GM18870 (cell line): Measurements from ENCODE around the gene DNAJB2.
"Not testable (repeated sequence)": the region's sequence is repeated elsewhere in the genome, so short reads cannot be mapped to it uniquely, and the experiment has no call there.

Experiments used
- ATAC-seq: cut with Tn5 transposase; IDR thresholded peaks from one replicate; pipeline ENCODE4 v1.9.1; 2021; ENCODE audit warnings: moderate library complexity; ENCODE audit not compliant: unreplicated experiment

The DNAJB2 gene

DNA sequence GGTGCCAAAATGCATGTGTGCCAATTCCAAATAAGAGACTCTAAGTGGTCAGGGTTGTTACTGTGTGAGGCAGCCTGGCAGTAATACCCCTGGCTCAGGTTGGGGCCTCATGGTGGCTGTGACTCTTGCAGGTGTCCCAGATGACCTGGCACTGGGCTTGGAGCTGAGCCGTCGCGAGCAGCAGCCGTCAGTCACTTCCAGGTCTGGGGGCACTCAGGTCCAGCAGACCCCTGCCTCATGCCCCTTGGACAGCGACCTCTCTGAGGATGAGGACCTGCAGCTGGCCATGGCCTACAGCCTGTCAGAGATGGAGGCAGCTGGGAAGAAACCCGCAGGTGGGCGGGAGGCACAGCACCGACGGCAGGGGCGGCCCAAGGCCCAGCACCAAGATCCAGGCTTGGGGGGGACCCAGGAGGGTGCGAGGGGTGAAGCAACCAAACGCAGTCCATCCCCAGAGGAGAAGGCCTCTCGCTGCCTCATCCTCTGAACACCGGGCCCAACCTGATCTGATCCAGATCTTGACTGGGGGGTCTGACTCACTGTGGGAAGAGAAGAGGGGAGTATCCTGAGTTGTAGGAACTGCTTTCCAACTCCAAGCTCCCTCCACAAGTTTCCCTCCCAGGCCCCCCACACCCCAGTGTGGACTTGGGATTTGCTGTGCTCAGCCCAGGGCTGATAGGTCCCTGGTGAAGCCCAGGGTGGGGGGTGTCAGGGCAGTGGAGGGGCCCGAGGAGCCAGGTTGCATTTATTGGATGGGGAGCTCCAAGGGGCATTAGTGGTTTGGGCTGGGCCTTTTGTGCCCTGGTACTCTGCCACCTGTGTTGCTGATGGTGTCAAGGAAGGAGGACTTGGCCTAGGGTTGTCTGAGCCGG is 5.6 kb downstream of the DNAJB2 start:
- no peak for ATAC-seq

DNA sequence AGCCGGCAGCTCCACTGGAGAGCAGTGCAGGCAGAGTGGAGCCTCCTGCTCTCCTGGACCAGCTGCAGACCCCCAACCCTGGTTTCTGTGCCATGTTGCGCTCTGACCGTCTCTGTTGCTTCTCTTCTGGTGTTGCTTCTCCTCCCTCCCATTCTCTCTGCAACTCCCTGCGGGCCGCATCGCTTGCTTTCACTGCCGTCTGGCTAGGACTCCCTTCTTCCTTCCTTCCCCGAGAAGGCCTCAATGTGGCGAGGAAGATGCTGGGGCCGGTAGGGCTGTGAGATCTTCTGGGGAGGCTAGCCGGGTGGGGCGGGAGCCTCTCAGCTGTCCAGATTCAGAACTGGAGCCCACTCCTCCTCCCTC is 6.2 kb downstream of the DNAJB2 start:
- ATAC-seq, result no peak

GRCh38 chr2:219285894-219286425 is 6.8 kb downstream of the DNAJB2 start:
- no peak for ATAC-seq

DNA sequence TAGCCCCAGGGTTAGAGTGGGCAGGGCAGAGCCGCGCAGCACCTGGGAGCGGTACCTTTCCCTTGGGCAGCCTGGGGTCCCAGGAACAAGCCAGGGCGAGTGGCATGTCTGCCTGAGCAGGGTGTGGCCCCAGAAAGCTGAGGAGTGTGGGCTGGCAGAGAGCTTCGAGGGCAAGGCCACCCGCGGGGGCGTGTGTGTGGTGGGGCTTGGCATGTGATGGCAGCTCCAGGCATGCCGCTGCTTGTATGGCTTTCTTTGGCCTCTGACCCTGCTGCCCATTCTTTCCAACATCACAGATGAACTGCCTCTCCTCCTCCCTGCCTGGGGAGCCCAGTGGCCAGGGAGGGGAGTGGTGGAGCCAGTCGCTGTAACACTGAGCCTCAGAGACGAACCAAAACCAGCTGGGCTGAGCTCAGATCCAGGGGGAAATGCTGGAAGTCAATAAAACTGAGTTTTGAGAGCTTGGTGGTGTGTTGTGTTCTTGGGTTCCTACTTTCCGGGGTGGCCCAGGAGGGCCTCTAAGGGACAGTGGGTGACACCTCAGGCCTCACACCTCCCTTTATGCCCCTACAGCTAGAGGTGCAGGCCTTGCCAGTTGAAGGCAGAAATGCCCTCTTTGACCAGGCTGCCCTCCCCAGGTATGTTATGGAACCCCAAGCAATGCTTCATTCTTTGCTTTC is 7.4 kb downstream of the DNAJB2 start:
- no peak for ATAC-seq

- ATAC-seq, result not testable (repeated sequence)
Observed at GRCh38 chr2:219287116-219287440, 7.9 kb downstream of the DNAJB2 start.

DNA sequence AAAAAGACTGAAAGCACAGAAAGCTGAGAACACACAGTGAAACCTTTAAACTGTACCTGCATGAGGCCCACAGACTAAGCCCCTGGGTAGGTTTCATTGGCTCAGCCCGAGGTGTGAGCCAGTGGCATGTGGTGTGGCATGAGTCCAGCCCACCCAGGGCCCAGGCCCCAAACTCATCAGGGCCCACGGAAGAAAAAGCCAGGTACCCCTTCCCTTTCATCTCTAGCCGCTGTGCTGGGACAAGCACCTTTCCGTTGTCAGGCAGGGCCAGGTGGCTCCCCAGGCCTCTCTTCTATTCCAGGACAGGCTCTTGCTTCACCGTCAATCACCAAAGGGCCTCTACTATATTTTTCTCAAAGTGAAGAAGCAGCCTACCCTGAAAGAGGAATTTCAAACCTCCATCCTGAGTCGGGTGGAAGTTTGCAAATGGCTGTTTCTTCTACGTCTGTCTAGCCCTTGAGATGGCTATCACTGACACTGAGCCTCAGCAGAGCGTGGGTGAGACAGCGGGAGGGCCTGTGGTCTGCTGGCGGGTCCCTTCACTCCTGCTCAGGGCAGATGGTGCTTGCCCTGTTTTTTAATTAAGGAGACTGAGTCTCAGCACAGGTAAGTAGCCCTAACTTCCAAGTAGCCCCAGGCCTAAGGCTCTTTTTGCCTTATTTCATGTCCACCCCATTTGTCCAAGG is 8.6 kb downstream of the DNAJB2 start:
- ATAC-seq, result no peak

GRCh38 chr2:219289195-219289536 is 10.0 kb downstream of the DNAJB2 start:
- no peak for ATAC-seq

- no peak for ATAC-seq
Observed at GRCh38 chr2:219289537-219290361, 10.6 kb downstream of the DNAJB2 start.

DNA sequence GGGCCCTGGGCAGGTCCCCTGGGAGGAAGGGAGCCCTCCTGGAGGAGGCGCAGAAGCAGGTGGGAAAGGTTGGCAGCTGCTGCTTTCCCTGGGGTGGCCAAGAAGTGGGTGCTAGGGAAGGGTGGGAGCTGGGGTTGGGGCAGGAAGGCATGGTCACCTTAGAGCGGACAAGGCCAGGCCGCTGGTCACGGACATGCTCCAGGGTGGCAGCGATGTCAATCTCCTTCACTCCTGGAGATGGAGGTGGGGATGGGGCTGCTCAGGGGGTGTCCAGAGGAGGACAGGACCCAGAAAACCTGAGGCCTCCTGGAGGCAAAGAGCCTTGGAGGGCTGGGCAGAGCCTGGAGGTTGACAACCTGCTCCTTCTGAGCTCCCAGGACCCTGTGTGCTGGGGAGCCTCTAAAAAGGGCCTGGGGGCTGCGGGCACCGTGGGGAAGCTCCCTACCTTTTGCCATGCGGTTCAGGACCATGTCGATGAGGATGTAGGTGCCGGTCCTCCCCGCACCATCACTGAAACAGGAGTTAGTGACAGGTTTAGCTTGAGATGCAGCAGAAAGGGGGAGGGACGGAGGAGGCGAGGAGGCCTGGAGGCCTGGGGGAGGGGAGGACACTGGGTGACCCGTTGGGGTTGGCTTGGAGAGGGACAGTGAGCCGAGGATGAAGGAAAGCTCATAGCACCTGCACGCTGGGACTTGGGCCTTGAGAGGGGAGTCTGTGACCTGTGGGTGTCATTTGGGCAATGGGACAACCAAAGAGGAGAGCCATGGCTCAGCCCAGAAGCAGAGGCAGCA is 11.4 kb downstream of the DNAJB2 start:
- no peak for ATAC-seq

- no peak for ATAC-seq
Observed at GRCh38 chr2:219291394-219291793, 12.2 kb downstream of the DNAJB2 start.

- ATAC-seq, result no peak
Observed at GRCh38 chr2:219291910-219292490, 12.8 kb downstream of the DNAJB2 start.

DNA sequence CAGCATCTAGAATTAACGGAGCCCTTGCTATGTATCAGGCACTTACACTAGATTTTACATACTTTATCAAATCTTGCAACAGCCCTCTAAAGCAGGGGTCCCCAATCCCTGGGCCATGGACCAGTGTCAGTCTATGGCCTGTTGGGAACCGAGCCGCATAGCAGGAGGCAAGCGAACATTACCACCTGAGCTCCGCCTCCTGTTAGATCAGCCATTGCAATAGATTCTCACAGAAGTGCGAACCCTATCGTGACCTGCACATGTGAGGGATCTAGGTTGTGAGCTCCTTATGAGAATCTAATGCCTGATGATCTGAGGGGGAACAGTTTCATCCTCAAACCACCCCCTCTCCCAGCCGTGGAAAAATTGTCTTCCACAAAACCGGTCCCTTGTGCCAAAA is 13.4 kb downstream of the DNAJB2 start:
- ATAC-seq, result no peak

GRCh38 chr2:219293736-219294231 is 14.6 kb downstream of the DNAJB2 start:
- ATAC-seq, result no peak

- peak; percentile 67 for ATAC-seq
Observed at GRCh38 chr2:219294356-219295351, 15.5 kb downstream of the DNAJB2 start.

- no peak for ATAC-seq
Observed at GRCh38 chr2:219296142-219296541, 17.0 kb downstream of the DNAJB2 start.

DNA sequence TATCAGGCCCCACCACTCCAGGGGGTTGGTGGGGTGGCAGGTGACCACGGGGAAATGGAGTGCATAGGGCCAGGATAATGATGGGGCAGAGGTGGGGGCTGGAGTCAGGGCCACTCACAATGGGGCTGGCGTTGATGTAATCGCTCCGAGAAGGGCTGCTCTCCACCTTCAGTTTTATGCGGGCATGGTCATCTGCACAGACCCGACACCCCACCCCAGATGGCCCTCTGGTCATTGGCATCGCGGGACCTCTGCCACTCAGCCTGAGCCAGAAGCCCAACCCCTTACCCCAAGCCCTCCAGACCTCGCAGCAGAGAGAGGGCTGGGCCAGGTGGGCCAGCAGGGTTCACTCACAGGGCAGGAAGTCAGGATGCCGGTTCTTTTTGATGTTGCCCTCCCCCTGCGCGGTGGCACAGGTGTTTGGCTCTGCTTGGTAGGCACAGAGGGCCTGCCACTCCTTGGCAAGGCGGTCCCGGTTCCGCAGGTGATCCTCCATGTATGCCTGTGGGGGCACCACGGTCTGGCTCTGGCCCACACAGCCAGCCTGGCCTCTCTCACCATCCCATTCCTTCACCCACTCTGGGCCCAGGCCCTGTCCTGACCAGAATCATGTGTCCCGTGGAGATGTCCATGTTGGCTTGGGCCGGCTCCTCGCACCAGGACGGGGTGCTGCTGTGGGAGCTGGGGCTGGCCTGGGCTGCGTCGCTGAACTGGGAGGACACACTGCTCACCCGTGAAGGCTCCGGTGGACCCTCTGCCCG is 17.6 kb downstream of the DNAJB2 start:
- no peak for ATAC-seq

GRCh38 chr2:219297766-219298456 is 18.7 kb downstream of the DNAJB2 start:
- no peak for ATAC-seq
